Keratinocyte (primary cell): ENCODE measurements around the gene GAN.

ENCODE experiments used
- CTCF ChIP-seq, 3 experiments: IDR thresholded peaks in 1 of 3; conservative IDR thresholded peaks in 1 of 3; optimal IDR thresholded peaks in 1 of 3; 2 replicates in 2 of 3; 3 replicates in 1 of 3; pipeline versions ENCODE3 to v1.5.1; 2011; ENCODE audit warnings: low read length in 3 of 3, mild to moderate bottlenecking in 3 of 3, moderate library complexity in 2 of 3, control low read depth in 1 of 3, inconsistent platforms in 1 of 3; ENCODE audit not compliant: insufficient read depth in 2 of 3; ENCODE audit errors: extremely low read depth in 1 of 3
- EZH2 ChIP-seq: IDR thresholded peaks from one replicate; pipeline ENCODE4 v1.6.1; 2012; ENCODE audit warnings: inconsistent platforms, mild to moderate bottlenecking, low read length, moderate library complexity

DNA sequence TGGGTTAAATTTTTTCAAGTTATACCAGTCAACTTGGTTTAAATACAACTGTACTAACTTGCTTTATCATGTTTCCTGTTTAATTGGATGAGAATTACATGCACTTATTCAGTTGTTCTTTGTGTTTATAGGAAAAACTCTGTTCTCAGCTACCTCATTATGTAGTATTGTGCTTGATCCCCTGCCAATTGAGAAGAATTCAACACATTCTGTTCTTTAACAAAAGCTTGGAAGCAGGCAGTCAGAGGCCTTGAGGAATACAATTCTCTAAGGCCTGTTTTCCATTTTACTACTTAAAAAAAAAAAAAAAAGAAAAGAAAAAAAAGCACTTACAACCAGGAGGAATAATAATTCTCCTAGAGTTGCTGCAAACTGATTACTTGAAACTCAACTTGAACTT is 69.2 kb downstream of the GAN start:
- TF ChIP-seq CTCF (optimal IDR thresholded peaks at IDR 0.05 in 1 of 3, IDR thresholded peaks at IDR 0.05 in 1 of 3, conservative IDR thresholded peaks at IDR 0.05 in 1 of 3; ENCODE audit: extremely low read depth in 1 of 3, insufficient read depth in 2 of 3, low read length in 3 of 3) (no peak), EZH2 (no peak)
